ENCODE measurements around the gene PLPP1.

PLPP1 gene

DNA sequence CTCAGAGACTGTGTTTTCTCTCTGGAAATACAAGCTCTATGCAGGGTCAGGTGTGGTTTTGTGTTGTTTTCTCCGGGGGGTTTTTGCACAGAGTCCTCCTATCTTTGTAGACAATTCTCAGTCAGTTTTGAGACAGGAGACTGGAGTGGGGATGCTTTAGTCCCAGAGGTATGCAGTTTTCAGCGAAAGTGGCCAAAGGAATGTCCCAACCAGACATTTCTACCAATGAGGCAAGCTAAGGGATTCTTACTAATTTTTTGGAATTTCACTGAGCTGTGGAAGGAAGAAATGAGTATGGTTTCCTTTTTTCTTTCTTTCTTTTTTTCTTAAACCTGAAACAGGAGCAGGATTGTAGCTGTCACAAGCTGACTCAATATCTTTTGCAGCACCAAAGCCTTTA lies 35.3 kb upstream of the PLPP1 start:
- no peak for DNase-seq (ENCODE audit: low read depth)
- TF ChIP-seq MYC (IDR thresholded peaks at IDR 0.05; ENCODE audit: low read depth, low read length): no peak
- no peak for TF ChIP-seq MAX (IDR thresholded peaks at IDR 0.05; ENCODE audit: low read depth, low read length)
- TF ChIP-seq POLR2A (IDR thresholded peaks at IDR 0.05; ENCODE audit: extremely low read depth, insufficient read length): no peak
- TF ChIP-seq, protein P1, sequence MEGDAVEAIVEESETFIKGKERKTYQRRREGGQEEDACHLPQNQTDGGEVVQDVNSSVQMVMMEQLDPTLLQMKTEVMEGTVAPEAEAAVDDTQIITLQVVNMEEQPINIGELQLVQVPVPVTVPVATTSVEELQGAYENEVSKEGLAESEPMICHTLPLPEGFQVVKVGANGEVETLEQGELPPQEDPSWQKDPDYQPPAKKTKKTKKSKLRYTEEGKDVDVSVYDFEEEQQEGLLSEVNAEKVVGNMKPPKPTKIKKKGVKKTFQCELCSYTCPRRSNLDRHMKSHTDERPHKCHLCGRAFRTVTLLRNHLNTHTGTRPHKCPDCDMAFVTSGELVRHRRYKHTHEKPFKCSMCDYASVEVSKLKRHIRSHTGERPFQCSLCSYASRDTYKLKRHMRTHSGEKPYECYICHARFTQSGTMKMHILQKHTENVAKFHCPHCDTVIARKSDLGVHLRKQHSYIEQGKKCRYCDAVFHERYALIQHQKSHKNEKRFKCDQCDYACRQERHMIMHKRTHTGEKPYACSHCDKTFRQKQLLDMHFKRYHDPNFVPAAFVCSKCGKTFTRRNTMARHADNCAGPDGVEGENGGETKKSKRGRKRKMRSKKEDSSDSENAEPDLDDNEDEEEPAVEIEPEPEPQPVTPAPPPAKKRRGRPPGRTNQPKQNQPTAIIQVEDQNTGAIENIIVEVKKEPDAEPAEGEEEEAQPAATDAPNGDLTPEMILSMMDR (IDR thresholded peaks at IDR 0.05; ENCODE audit: low read depth, low read length): no peak
- H3K4me3 ChIP-seq (ENCODE audit: low read depth, low read length): no peak overlapping the region

GRCh38 chr5:55569513-55569865 lies 34.7 kb upstream of the PLPP1 start:
- no peak for DNase-seq (ENCODE audit: low read depth)
- TF ChIP-seq MAX (IDR thresholded peaks at IDR 0.05; ENCODE audit: low read depth, low read length) (no peak), POLR2A (IDR thresholded peaks at IDR 0.05; ENCODE audit: extremely low read depth, insufficient read length) (no peak), MYC (IDR thresholded peaks at IDR 0.05; ENCODE audit: low read depth, low read length) (no peak)
- TF ChIP-seq, protein P1 (IDR thresholded peaks at IDR 0.05; ENCODE audit: low read depth, low read length): no peak
- H3K4me3 ChIP-seq (ENCODE audit: low read depth, low read length): no peak overlapping the region

GRCh38 chr5:55568654-55569512 lies 34.1 kb upstream of the PLPP1 start:
- no peak overlapping the region for H3K4me3 ChIP-seq (ENCODE audit: low read depth, low read length)
- no peak for TF ChIP-seq MYC (IDR thresholded peaks at IDR 0.05; ENCODE audit: low read depth, low read length)
- TF ChIP-seq, protein P1 (IDR thresholded peaks at IDR 0.05; ENCODE audit: low read depth, low read length): no peak
- no peak for TF ChIP-seq POLR2A (IDR thresholded peaks at IDR 0.05; ENCODE audit: extremely low read depth, insufficient read length)
- TF ChIP-seq MAX (IDR thresholded peaks at IDR 0.05; ENCODE audit: low read depth, low read length): no peak
- DNase-seq (ENCODE audit: low read depth): no peak

GRCh38 chr5:55564721-55565120 lies 30.0 kb upstream of the PLPP1 start:
- TF ChIP-seq MYC (IDR thresholded peaks at IDR 0.05; ENCODE audit: low read depth, low read length): no peak
- no peak for TF ChIP-seq POLR2A (IDR thresholded peaks at IDR 0.05; ENCODE audit: extremely low read depth, insufficient read length)
- TF ChIP-seq MAX (IDR thresholded peaks at IDR 0.05; ENCODE audit: low read depth, low read length): no peak
- TF ChIP-seq, protein P1 (IDR thresholded peaks at IDR 0.05; ENCODE audit: low read depth, low read length): no peak
- no peak for DNase-seq (ENCODE audit: low read depth)
- H3K4me3 ChIP-seq (ENCODE audit: low read depth, low read length): no peak overlapping the region

GRCh38 chr5:55558484-55558883 lies 23.7 kb upstream of the PLPP1 start:
- TF ChIP-seq, protein P1 (IDR thresholded peaks at IDR 0.05; ENCODE audit: low read depth, low read length): no peak
- TF ChIP-seq POLR2A (IDR thresholded peaks at IDR 0.05; ENCODE audit: extremely low read depth, insufficient read length): no peak
- TF ChIP-seq MYC (IDR thresholded peaks at IDR 0.05; ENCODE audit: low read depth, low read length): no peak
- no peak for TF ChIP-seq MAX (IDR thresholded peaks at IDR 0.05; ENCODE audit: low read depth, low read length)
- no peak overlapping the region for H3K4me3 ChIP-seq (ENCODE audit: low read depth, low read length)
- DNase-seq (ENCODE audit: low read depth): no peak

Data from NB4 (cell line).